ENCODE results near the gene ECM1. TPM values are rescaled to one million over a fixed set of nuclear protein-coding genes. Genes with fewer than 3 reads are reported as not detected.
A peak's percentile ranks its signal among the peaks of the same experiment; 100 is the strongest.

ECM1 gene
- total RNA-seq, 1 donor from 2014 or later: 9.1 TPM

GRCh38 chr1:150534002-150534401 lies 26.1 kb downstream of the ECM1 start:
- H3K27me3 Mint-ChIP-seq (ENCODE audit: low read depth): no peaks in the 10 kb centered on the region
- no peak for DNase-seq (ENCODE audit: low spot score)
- no peaks in the 10 kb centered on the region for H3K9me3 Mint-ChIP-seq (ENCODE audit: low read depth)
- no peak for TF ChIP-seq CTCF (IDR thresholded peaks at IDR 0.05)
- no peak overlapping the region for H3K27ac Mint-ChIP-seq (ENCODE audit: unreplicated experiment)
- H3K4me1 Mint-ChIP-seq (ENCODE audit: low read depth): peaks cover 35% of the 10 kb centered on the region
- no peak overlapping the region for H3K4me3 Mint-ChIP-seq (ENCODE audit: unreplicated experiment)
- H3K36me3 Mint-ChIP-seq (ENCODE audit: low read depth): no peaks in the 10 kb centered on the region

GRCh38 chr1:150535511-150536287 lies 27.8 kb downstream of the ECM1 start:
- no peak overlapping the region for H3K4me3 Mint-ChIP-seq (ENCODE audit: unreplicated experiment)
- H3K27me3 Mint-ChIP-seq (ENCODE audit: low read depth): no peaks in the 10 kb centered on the region
- H3K4me1 Mint-ChIP-seq (ENCODE audit: low read depth): peaks cover 32% of the 10 kb centered on the region
- H3K36me3 Mint-ChIP-seq (ENCODE audit: low read depth): no peaks in the 10 kb centered on the region
- no peak overlapping the region for H3K27ac Mint-ChIP-seq (ENCODE audit: unreplicated experiment)
- H3K9me3 Mint-ChIP-seq (ENCODE audit: low read depth): no peaks in the 10 kb centered on the region
- TF ChIP-seq CTCF (IDR thresholded peaks at IDR 0.05): no peak
- no peak for DNase-seq (ENCODE audit: low spot score)

GRCh38 chr1:150536836-150537731 lies 29.2 kb downstream of the ECM1 start:
- Mint-ChIP-seq H3K4me1 (ENCODE audit: low read depth) (peaks cover 32% of the 10 kb centered on the region), H3K27ac (ENCODE audit: unreplicated experiment) (peak overlapping the region; percentile 86), H3K9me3 (ENCODE audit: low read depth) (no peaks in the 10 kb centered on the region), H3K36me3 (ENCODE audit: low read depth) (no peaks in the 10 kb centered on the region), H3K4me3 (ENCODE audit: unreplicated experiment) (no peak overlapping the region), H3K27me3 (ENCODE audit: low read depth) (no peaks in the 10 kb centered on the region)
- no peak for DNase-seq (ENCODE audit: low spot score)
- TF ChIP-seq CTCF (IDR thresholded peaks at IDR 0.05): no peak

- Mint-ChIP-seq H3K4me1 (ENCODE audit: low read depth) (peaks cover 25% of the 10 kb centered on the region), H3K36me3 (ENCODE audit: low read depth) (no peaks in the 10 kb centered on the region), H3K9me3 (ENCODE audit: low read depth) (no peaks in the 10 kb centered on the region), H3K27ac (ENCODE audit: unreplicated experiment) (peak overlapping the region; percentile 86), H3K4me3 (ENCODE audit: unreplicated experiment) (no peak overlapping the region), H3K27me3 (ENCODE audit: low read depth) (no peaks in the 10 kb centered on the region)
- peak; percentile 48 for TF ChIP-seq CTCF (IDR thresholded peaks at IDR 0.05)
- DNase-seq (ENCODE audit: low spot score): no peak
These were observed 30.1 kb downstream of the ECM1 start for GRCh38 chr1:150537732-150538684.
